HG02884 (cell line): ENCODE data around the gene BLMH.
"Not testable (repeated sequence)": the region's sequence is repeated elsewhere in the genome, so short reads cannot be mapped to it uniquely, and the experiment has no call there.

Source experiments
- ATAC-seq: cut with Tn5 transposase; IDR thresholded peaks from one replicate; pipeline ENCODE4 v1.9.1; 2021; ENCODE audit warnings: mild to moderate bottlenecking, moderate library complexity; ENCODE audit not compliant: unreplicated experiment

The BLMH gene

GRCh38 chr17:30207655-30208054 lies 84.1 kb downstream of the BLMH start:
- no peak for ATAC-seq

- no peak for ATAC-seq
These were observed 88.2 kb downstream of the BLMH start for GRCh38 chr17:30203471-30203981.

DNA sequence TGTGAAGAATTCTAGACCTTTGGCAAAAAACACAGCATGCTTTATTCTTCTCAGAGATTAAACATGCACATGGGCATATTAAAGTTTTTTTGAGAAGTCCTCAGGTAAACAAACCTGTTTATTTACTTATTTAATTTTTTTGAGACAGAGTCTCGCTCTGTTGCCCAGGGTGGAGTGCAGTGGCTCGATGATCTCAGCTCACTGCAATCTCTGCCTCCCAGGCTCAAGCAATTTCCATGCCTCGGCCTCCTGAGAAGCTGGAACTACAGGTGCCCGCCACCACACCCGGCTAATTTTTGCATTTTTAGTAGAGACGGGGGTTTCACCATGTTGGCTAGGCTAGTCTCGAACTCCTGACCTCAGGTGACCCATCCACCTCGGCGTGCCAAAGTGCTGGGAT lies 91.1 kb downstream of the BLMH start:
- ATAC-seq: not testable (repeated sequence)

DNA sequence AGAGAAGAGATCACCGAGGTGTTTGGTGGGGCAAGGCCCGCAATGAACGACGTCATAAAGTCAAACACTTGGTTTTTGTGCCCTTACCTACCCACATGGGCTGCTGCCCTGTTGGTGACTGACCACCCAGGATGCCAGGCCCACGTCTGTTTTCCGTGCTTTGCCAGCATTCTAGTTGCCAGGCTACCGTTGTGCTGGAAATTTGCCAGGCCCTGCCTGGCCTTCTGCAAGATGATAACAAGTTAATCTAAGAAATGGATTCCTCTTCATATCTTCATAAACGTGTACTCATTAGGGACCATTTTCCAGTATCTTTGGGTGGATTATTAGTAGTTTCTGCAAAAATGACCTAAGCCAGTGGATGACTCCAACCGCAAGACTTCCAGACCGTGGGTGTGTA lies 91.6 kb downstream of the BLMH start:
- no peak for ATAC-seq

- no peak for ATAC-seq
These were observed 92.1 kb downstream of the BLMH start for GRCh38 chr17:30199600-30199999.
